GM03348 (cell line): ENCODE data around the gene CFAP90.

Experiments used
- DNase-seq: peaks from one replicate; pipeline ENCODE4 v3.0.0; 2012; ENCODE audit warnings: low spot score

The CFAP90 gene

GRCh38 chr5:7823594-7823993, 27.3 kb downstream of the CFAP90 start:
- DNase-seq = no peak

GRCh38 chr5:7822449-7822848, 28.5 kb downstream of the CFAP90 start:
- no peak for DNase-seq

GRCh38 chr5:7816535-7816901, 34.4 kb downstream of the CFAP90 start:
- DNase-seq = no peak

- peak; percentile 91 for DNase-seq
Measured at GRCh38 chr5:7815892-7816534, 34.9 kb downstream of the CFAP90 start.

- no peak for DNase-seq
Measured at GRCh38 chr5:7814816-7815215, 36.1 kb downstream of the CFAP90 start.

GRCh38 chr5:7813576-7813975, 37.4 kb downstream of the CFAP90 start:
- no peak for DNase-seq

GRCh38 chr5:7813007-7813406, 37.9 kb downstream of the CFAP90 start:
- DNase-seq = no peak

GRCh38 chr5:7811715-7812114, 39.2 kb downstream of the CFAP90 start:
- no peak for DNase-seq

GRCh38 chr5:7808998-7809397, 41.9 kb downstream of the CFAP90 start:
- DNase-seq = no peak

GRCh38 chr5:7805379-7805778, 45.6 kb downstream of the CFAP90 start:
- DNase-seq = no peak

- no peak for DNase-seq
Measured at GRCh38 chr5:7803937-7804336, 47.0 kb downstream of the CFAP90 start.

- DNase-seq = peak; percentile 13
Measured at GRCh38 chr5:7802855-7803254, 48.1 kb downstream of the CFAP90 start.

- no peak for DNase-seq
Measured at GRCh38 chr5:7801891-7802614, 48.9 kb downstream of the CFAP90 start.

- DNase-seq = no peak
Measured at GRCh38 chr5:7795306-7795705, 55.6 kb downstream of the CFAP90 start.

GRCh38 chr5:7794823-7795222, 56.1 kb downstream of the CFAP90 start:
- no peak for DNase-seq

- DNase-seq = no peak
Measured at GRCh38 chr5:7794311-7794710, 56.6 kb downstream of the CFAP90 start.

GRCh38 chr5:7793895-7794294, 57.0 kb downstream of the CFAP90 start:
- no peak for DNase-seq

GRCh38 chr5:7789567-7789966, 61.4 kb downstream of the CFAP90 start:
- no peak for DNase-seq

- no peak for DNase-seq
Measured at GRCh38 chr5:7787770-7788169, 63.2 kb downstream of the CFAP90 start.

- DNase-seq = no peak
Measured at GRCh38 chr5:7784683-7785380, 66.1 kb downstream of the CFAP90 start.

GRCh38 chr5:7781899-7782298, 69.0 kb downstream of the CFAP90 start:
- no peak for DNase-seq
